HG02973 (cell line): ENCODE results near the gene CD48.

Source experiments
- ATAC-seq: cut with Tn5 transposase; IDR thresholded peaks from one replicate; pipeline ENCODE4 v1.9.1; 2021; ENCODE audit warnings: moderate library complexity; ENCODE audit not compliant: unreplicated experiment

Gene CD48

DNA sequence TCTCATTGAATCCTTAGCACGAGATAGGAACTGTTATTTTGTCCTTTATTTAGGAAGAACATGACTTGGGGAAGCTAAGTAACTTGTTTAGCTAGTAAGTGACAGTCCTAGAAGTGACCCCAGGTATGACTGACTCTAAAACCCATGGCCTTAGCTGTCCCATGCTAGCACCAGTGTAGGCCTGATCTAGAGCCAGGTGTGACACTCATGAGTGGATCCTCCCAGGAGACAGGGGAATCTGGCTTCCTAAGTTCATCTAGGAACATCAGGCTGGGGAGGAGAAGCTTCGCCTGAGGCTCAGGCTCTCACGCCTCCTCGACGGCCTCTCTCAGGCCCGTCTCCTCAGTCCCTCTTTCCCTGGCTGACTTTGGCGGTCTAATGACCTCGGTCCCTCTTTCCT is 31.2 kb downstream of the CD48 start:
- ATAC-seq: no peak

DNA sequence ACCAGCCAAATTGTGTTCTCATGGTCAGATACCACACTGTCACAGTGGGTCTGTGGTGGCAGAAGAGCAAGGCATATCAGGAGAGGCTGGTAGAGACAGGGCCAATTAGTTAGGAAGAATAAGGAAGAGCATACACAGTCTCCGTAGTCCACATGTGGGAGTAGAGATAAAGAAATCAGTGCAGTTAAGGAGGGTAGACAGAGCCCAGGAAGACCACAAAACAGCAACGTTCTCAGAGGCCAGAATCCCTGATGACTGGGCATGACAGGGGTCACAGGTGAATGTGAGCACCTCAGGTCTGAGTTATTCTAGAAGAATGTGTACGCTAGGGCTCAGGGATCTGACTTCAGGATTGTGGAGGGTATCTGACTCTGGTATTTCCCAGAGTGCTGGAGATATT is 31.7 kb downstream of the CD48 start:
- no peak for ATAC-seq

DNA sequence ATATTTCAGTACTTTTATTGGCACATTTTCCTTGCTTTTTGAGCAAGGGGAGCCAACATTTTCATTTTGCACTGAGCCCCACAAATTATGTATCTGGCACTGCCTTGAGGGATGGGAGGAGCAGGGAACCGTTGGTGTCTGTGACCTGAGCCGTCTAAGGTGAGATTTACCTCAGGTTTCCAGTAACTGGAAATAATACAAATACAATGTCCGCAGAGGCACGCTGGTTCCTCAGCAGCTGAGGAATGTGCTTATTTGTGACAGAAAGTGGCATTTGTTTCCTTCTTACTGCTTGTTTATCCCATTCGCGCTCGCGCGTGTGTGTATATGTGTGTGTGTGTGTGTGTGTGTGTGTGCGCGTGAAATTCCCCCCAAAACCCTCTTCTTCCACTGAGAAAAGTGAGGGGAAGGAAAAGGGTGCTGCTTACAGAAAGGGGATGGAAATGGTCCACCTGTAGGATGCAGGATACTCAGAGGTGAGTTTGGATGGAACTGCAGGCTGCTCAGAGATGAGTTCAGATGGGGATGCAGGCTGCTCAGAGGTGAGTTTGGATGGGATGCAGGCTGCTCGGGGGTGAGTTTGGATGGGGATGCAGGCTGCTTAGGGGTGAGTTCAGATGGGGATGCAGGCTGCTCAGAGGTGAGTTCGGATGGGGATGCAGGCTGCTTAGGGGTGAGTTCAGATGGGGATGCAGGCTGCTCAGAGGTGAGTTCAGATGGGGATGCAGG is 34.6 kb downstream of the CD48 start:
- ATAC-seq: no peak

DNA sequence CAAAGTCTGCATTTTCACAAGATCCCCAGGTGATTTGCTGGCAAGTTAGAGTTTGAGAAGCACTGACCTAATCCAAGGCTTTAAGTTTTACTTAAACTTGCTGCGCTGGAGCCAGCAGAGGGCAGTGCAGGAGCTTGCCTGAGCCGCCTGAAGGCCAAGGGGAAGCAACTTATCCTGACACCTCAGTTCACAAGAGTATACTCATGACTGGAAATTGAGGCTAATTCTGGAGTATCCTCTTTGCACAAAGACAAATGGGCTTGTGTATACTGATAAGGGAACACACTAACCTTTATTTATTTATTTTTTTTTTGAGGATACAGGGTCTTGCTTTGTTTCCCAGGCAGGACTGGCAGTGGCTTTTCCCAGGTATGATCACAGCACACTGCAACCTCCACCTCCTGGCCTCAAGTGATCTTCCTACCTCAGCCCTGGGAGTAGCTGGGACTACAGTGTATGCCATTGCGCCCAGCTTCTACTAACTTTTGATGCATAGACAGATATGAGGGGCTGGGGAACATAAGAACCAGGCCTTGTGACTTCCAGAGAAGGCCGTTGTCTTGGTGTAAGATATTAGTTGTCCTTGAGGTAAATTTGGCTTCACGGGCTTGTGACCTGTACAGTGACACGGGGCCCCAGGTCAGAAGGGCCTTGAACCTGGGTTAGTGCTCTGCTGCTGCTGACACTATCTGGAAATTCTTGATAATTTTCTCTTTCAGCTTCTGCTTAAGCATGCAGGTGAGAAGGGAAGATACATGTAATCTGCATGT is 35.8 kb downstream of the CD48 start:
- ATAC-seq: peak; percentile 67

DNA sequence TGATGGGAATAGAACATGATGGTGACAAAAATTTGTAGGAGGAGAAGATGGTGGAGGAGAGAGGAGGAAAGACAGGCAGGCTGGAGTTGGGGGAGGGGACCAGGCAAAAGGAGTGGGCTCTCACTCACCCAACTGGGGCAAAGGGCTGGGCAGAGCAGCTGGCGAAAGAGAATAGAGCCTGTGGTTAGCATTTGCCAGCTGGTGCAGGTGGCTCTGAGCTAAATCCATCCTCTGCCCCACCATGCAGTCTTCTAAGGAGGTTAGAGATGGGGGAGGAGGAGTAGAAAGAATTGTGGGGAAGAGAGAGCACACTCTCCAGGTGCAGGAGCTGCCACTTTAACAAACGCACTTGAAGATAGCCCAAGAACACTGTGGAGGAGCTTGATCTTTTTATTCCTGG is 37.2 kb downstream of the CD48 start:
- ATAC-seq: no peak

- no peak for ATAC-seq
Observed at GRCh38 chr1:160672789-160673695, 38.6 kb downstream of the CD48 start.

DNA sequence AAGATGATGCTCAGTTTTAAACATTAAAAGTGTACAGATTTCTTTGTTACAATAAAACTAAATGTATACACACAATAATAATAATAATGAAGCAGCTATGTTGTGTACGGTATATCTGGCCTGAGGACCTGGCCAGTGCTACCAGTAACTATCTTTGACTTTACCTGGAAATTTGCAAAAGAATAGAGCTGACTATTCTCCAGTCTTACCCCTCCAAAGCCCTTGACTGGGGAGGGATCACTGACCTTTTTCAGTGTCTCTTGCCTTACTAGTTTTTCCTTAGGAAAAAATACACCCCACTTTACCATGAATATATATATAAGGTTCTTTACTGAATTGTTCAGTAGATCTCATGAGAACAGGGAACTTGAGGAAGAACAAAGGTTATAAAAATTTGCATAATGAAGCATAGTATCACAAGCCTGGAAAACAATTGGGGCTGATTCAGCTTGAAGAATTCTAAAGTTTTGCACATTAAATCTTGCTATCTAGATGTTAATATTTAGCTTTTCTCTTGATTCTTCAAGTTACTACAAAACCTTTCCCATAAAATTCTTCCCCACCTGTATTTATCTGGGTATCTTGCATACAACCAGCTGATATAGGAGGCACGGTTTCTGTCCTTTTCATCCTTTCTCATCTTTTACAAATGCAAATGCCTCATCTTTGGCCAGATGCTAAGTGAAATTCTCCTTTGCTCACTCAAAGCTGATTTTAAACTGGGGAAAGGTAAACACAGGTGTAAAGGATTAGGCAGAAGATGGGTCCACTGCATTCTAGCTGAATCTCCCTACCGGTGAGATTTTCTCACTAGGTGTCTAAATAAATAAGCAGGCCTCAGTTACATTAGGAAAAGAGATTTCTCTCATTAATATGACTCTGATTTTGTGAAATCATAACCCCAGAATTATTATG is 39.8 kb downstream of the CD48 start:
- no peak for ATAC-seq

- ATAC-seq: no peak
Observed at GRCh38 chr1:160670701-160671100, 40.9 kb downstream of the CD48 start.

DNA sequence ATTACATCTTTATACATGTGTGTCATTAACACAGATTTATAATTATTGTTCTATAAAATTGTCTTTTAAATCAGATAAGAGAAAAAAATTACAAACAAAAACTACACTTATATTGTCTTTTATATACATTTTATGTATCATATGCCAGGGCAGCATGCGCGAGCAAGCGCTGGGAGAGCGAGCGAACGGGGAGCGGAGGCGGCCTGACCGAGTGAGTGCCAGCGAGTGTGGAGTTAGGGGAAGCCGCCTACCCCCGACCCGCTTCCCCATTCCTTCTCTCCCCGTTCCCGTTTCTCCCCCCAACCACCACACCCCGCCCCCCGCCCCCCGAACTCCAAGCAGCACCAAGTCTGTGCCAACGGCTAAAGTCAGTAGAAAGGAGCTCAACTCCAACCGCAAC is 41.8 kb downstream of the CD48 start:
- ATAC-seq: no peak

DNA sequence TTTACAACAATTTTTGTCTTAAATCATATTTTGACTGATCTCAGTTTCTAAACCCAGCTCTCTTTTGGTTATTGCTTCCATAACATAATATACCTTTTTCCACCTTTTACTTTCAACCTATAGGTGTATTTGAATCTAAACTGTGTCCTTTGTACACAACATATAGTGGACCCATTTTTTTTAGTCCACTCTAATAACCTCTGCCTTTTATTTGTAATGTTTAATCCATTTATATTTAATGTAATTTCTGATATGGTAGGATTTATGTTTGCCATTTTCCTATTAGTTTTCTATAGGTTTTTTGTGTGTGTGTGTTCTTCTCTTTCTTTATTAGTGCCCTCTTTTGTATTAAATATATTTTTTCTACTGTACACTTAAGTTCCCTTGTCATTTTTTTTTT is 42.3 kb downstream of the CD48 start:
- ATAC-seq: no peak

- no peak for ATAC-seq
Observed at GRCh38 chr1:160667896-160668295, 43.7 kb downstream of the CD48 start.

GRCh38 chr1:160666079-160666442 is 45.6 kb downstream of the CD48 start:
- ATAC-seq: no peak

GRCh38 chr1:160665330-160666078 is 46.1 kb downstream of the CD48 start:
- ATAC-seq: no peak

DNA sequence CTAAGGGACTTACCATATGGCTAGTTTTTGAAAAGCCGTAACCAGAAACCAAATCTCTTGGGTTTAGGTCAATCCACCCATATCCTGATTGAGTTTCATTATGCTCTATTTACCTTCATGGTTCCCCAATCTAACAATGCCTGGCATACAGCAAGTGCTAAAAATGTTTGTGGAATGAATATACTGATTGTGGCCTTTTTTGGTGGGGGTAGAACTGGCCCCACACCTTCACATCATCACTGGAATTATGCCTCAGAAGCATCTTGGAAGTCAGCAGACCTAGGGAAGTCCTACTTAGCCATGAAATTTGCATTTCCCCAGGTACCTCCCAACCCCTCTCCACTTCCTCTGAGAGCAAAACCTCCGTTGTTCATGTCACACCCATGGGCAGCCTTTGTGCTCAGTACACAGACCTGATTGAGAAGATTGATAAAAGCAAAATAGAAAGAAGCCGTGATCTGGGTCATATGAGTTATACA is 47.0 kb downstream of the CD48 start:
- peak; percentile 65 for ATAC-seq

- ATAC-seq: no peak
Observed at GRCh38 chr1:160662910-160663309, 48.7 kb downstream of the CD48 start.

DNA sequence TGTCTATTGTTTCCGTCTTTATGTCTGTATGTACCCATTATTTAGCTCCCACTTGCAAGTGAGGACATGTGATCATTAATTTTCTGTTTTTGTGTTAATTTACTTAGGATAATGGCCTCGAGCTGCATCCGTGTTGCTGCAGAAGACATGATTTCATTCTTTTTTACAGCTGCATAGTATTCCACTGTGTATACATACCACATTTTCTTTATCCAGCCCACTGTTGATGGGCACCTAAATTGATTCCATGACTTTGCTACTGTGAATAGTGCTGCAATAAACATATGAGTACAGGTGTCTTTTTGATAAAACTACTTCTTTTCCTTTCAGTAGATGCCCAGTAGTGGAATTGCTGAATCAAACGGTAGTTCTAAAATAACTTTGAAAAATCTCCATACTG is 52.1 kb downstream of the CD48 start:
- ATAC-seq: no peak

- ATAC-seq: no peak
Observed at GRCh38 chr1:160658814-160659193, 52.8 kb downstream of the CD48 start.

GRCh38 chr1:160658162-160658813 is 53.3 kb downstream of the CD48 start:
- ATAC-seq: no peak

GRCh38 chr1:160657250-160657781 is 54.3 kb downstream of the CD48 start:
- no peak for ATAC-seq
